Right lobe of liver (tissue), 4 donors: Measurements from ENCODE around the gene PPM1L.

ENCODE experiments used
- CTCF ChIP-seq, 4 donors: fragments of 200-600 bp in 3 of 4; fragments of 450-650 bp in 1 of 4; IDR thresholded peaks; one replicate each; pipeline versions ENCODE4 v1.5.1 to v1.8.0; 2016 to 2022; ENCODE audit warnings: antibody characterized with exemption in 4 of 4, mild to moderate bottlenecking in 2 of 4
- POLR2A ChIP-seq: fragments of 450-650 bp; IDR thresholded peaks from one replicate; pipeline ENCODE4 v1.6.1; 2017; ENCODE audit warnings: antibody characterized with exemption, mild to moderate bottlenecking
- donor health status: DM: no; HTN: no; CAD: no.
- donor health status: DM: no; HTN: no; CAD: no.
- donor health status: DM: no; HTN: yes; CAD: no.

DNA sequence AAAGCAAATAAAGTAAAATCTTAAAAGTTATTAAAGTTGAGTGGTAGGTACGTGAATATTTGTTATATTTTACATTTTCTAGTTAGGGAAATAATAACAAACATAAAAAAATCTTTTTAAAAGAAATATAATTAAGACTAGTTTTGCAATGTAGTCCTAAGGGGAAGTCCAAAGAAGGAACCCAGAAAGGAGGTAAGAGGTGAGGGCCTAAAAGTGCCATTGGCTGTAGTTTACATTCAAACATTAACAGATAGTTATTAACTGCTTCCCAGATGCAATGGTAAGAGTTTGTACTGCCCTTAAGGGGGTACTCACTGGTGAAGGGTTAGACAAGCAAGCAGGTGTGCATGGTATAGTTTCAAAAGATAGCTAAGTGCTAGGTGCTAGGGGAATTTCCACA lies 269.9 kb downstream of the PPM1L start:
- TF ChIP-seq POLR2A (no peak), CTCF (IDR thresholded peaks at IDR 0.05) (no peak)
